VCaP (cell line): Measurements from ENCODE around the gene EEF1B2.

ENCODE experiments used
- H3K27ac ChIP-seq: fragments of 450-650 bp; 2 replicates; pipeline ENCODE4 v1.5.1; 2017
- CTCF ChIP-seq: fragments of 450-650 bp; conservative IDR thresholded peaks from 2 replicates; pipeline ENCODE4 v1.5.1; 2017; ENCODE audit warnings: mild to moderate bottlenecking, moderate library complexity

EEF1B2 gene

GRCh38 chr2:206211657-206212255, 52.1 kb downstream of the EEF1B2 start:
- no peak for TF ChIP-seq CTCF
- H3K27ac ChIP-seq = no peak overlapping the region
